Mesenteric fat pad (tissue), 1 donor: ENCODE results near the gene MAP4K2. TPM values are rescaled to one million over a fixed set of nuclear protein-coding genes. Genes with fewer than 3 reads are reported as not detected.

Experiments
- DNase-seq: peaks from one replicate; pipeline ENCODE4 v3.0.0-alpha.2; 2020; ENCODE audit warnings: low spot score
- total RNA-seq: library from RNA; stranded (reverse); fragmentation: NEBNext Ultra II Directional; extraction: Animal tissue kit (Norgen Biotek cat#: 25700); gene quantifications from one replicate; pipeline ENCODE4 v1.2.1, GENCODE V29; 2021
- donor health status: DM: yes; HTN: yes; CAD: no.

Gene MAP4K2
- total RNA-seq, 1 donor from 2014 or later: 18.2 TPM

DNA sequence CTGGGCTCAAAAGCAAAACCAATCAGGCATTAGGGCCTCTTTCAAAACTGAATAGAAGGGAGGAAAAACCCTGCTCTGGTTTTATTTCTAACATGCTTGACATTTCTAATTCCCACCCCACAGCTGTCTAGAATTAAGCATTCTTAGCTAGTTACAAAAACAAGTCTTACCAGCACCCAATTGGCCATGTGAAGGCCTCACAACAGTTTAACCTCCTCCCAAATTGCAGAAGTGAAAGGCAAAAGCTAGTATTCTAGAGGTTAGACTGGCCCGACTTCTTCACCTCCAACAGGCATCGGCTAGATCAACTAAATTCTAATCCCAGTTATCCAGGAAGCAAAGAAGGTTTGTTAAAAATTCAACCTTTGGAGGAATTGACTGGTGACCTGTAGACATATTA lies 31.2 kb downstream of the MAP4K2 start:
- no peak for DNase-seq

DNA sequence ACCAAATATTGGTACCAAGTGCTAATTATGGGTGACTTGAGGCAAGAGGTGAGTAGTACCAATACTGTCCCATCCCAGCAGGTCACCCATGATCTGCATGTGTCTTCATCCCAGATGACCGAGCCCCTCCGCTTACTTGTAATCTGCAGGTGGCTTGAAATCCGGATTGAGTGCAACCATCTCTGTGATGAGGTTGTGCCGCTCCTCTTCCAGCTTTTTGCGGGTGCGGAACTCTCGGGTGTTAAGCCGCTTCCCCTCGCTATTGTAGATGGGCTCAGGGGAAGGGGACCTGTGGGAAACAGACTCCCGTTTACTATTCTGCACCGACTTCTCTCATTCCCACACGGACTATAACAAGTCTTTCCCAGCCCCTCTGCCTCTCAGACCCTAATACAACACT lies 32.9 kb downstream of the MAP4K2 start:
- peak; percentile 57 for DNase-seq

- no peak for DNase-seq
Observed at GRCh38 chr11:64769283-64769682, 33.7 kb downstream of the MAP4K2 start.

DNA sequence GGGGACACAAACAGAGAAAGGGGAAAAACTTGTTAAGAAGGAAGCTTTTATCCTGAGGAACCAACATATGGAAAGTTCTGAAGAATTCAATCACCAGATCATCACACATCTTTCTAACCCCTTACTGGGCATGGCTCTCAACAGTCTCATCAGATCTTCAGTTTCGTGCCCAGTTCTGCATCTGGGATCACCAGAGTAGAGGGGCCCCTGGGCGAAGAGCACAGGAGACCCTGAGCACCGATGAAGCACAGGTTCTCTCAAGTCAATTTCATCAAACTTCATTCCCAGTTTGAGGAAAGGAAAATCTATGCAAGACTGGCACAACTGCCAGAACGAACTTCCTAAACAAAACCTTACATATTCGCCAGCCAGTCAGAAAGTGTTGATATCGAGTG lies 34.7 kb downstream of the MAP4K2 start:
- DNase-seq: no peak

DNA sequence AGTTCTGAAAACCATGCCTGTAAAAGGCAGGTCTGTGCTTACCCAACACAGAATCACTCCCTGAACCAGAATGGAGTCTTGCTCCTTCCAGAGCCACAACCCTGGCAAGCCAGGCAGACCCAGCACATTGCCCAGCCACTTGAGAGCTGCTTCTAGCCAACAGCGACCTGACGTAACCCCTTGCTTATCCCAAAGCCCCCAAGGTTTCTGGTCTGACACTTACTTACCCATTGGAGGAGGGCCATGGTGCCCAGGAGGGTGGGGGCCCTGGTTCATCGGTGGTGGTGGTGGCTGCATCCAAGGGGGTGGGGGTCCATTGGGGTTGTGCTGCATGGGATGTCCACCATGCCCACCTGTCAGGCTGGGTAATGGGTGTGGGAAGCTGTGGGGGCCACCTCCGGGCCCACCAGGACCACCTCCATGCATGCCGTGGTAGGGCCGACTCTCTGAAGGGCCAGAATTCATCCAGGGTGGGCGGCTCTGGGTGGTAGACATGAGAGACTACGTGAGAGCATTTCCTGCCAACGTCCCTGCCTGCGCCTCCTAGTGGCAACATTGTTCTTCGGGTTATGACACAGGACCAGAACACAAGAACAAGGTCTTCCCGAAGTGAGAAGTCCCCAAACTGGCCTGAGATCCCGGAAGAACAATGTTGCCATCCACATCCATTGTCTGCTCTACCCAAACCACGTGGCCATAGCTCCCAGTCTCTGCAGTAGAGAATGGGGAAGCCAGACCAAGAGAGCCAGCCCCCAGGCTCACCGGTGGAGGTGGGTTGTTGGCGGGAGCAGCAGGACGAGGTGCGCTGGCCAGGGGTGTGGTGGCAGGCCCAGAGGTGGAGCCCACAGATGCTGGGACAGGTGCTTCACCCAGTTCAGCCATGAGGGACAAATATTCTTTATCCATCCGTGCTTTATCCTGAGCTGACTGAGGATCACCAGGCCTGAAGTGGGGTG lies 35.4 kb downstream of the MAP4K2 start:
- DNase-seq: peak; percentile 90

- DNase-seq: no peak
Observed at GRCh38 chr11:64766881-64767280, 36.1 kb downstream of the MAP4K2 start.

GRCh38 chr11:64765851-64766665 lies 37.0 kb downstream of the MAP4K2 start:
- DNase-seq: peak; percentile 81

GRCh38 chr11:64765291-64765850 lies 37.6 kb downstream of the MAP4K2 start:
- peak; percentile 85 for DNase-seq

DNA sequence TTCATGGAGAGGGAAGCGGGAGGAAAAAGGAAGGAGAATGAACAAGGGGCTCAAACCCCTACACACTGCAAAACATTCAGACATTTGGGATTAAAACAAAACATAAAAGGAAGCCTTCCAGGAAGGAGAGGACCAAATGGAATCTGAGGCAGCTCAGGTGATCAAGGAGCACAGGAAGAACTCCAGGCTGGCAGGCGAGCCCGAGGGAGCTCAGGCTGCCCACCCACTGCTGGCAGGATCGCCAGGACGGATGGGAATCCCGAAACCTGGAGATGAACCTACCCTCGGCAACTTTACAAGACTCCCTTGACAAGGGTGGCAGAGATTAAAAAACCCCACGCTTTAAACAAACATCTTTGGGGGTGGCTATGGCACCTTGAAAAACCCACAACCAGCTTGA lies 38.3 kb downstream of the MAP4K2 start:
- DNase-seq: peak; percentile 53

- peak; percentile 60 for DNase-seq
Observed at GRCh38 chr11:64764040-64764611, 38.9 kb downstream of the MAP4K2 start.

DNA sequence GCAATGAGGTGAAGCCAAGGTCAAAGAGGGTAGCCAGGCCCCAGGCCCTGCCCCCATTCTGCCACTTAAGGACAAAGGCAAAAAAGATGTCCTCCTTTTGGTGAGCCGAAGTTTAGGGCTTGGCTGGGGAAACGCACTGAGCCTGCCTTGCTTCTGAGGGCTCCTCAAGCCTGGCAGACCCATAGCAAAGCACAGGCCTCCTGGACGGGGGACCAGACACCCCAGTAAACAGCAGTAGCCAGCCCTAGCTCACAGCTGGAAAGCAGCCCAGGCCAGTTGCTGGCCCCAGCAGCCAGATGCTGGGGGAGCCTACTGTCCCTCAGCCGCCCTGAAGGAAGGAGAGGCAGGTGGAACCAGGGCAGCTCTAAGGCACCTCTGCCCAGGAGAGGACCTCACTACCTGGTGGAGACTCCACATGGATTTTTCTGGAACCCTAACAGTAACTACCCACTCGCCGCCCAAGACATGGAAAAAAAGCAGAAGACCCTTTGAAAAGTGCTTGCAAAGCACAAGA lies 39.4 kb downstream of the MAP4K2 start:
- peak; percentile 86 for DNase-seq

GRCh38 chr11:64762674-64763525 lies 40.1 kb downstream of the MAP4K2 start:
- peak; percentile 74 for DNase-seq

GRCh38 chr11:64762277-64762673 lies 40.7 kb downstream of the MAP4K2 start:
- peak; percentile 68 for DNase-seq

DNA sequence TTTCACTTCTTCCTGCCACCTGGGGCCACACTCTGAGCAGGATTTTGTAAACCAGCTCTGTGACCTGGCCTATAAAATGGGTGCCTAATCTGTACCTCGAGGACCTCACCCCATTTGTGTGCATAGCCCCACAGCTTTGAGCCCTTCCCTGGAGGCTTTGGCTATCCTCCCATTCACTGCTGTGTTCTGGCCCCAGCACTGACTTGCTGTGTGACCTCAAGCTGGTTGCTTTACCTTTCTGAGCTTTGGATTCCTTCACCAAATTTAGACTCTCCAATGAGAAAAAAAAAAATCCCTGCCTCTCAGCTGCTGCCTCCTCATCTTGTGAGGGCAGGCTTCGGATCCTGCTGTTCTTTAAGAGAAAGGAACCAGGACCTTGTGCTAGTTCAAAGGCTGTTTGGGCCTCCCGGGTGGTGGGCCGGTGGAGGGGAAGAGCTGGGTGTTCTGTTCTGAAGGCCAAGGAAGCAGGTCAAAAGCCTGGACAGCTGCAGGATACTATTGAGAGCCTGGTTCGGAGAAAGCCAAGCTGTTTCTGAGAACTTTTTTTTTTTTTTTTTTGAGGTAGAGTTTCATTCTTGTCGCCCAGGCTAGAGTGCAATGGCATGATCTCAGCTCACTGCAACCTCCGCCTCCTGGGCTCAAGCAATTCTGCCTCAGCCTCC lies 42.1 kb downstream of the MAP4K2 start:
- peak; percentile 59 for DNase-seq

DNA sequence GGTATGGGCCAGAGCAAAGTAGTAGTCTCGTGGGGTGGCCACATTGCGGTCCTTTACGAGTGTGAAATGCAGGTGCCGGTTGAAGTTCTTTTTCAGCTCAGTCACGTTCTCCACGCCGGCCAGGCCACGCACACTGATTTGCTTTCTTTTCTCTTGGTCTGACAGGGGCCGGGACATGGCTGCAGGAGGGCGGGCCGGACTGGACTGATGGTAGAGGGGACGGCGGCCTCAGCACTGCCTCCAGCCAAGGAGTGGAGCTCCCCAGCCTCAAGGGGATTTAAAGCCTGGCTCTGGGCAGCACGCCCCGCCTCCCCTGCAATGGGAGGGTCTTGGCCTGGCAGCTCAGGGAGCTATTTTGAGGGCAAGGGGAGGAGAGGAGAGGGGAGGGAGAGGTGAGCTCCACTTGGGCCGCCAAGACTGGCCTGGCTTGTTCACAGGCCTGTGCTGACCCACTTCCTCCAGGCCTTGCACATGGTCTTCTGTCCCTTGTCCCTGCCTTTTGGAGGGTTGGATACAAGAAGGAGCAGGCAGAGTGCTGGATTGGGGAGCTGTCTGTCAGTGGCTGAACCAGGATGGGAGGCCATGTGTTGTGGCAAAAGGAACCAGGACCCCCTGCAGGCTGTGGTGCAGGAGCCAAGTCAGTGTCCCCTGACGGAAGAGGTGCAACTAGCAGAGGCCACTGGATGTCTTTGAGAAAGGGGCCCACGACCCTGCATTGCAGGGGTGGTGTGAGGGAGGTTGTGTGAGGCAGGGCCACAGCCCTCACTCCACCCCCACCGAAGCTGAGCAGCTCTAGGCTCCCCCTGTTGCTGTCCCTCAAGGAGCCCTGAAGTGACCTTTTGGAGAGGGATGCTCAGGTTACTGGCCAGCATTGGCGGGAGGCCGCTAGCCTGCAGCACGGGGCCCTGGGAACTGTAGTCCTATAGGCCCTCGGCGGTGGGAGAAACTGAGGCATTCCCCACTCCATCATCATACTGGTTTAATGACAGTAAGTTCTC lies 43.0 kb downstream of the MAP4K2 start, which contains the start of gene PYGM:
PYGM (minus strand) TSS at position 253 of the 998 bp plus-strand sequence; CDS start at position 177, 76 bp downstream.
- DNase-seq: peak; percentile 91

- peak; percentile 80 for DNase-seq
Observed at GRCh38 chr11:64759131-64759721, 43.8 kb downstream of the MAP4K2 start.

DNA sequence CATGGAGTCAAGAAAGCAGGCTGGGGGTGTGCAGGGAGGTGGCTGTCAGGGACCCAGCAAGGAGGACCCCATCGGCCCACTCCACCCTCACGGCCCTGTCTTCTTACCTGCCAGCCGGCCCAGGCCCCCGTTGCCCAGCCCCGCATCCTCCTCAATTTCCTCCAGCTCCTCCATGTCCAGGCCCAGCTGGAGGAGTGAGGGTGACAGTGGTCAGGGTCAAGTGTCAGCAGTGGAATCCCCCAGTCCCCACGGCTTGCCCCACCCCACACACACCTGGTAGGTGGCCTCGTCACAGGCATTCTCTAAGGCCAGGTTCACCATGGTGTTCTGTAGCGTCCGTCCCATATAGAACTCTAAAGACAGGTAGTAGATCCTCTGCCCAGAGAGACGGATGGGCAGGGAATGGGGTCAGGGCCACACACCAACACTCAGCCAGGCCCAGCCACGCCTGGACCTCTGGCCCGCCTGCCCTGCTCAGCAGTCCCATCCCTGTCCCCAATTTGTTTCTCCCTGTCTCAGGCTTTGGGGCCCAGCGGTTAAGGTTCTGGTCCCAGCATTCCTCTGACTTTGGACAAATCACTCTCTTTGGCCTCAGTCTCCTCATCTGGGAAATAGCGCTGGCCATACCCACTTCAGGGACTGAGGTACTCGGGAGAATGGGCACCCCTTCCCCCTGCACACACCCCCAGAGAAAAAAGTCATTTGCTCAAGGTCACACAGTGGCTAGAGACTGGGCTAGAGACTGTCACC lies 44.5 kb downstream of the MAP4K2 start:
- peak; percentile 81 for DNase-seq
